ENCODE measurements around the gene CRNN.
A peak's percentile ranks its signal among the peaks of the same experiment; 100 is the strongest.

The CRNN gene

DNA sequence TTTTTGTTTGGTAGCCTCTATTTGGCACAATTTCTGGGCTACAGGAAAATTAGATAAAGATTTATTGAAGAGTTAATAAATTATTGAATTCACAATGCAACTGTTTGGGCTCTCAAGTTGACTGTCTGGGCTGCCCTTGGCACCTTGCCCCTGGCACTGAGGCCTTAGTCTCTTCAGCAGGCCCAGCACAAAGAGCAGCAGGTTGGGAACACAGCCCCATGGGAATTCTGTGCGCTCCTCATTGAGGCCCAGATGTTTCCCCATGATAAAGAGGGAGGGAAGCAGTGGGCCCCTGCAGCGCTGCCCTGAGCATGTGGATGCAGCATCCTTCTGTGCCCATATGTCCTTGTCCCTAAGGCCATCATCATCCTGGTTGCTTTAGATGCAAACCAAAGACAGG is 2.9 kb downstream of the CRNN start:
- TF ChIP-seq, protein P1, sequence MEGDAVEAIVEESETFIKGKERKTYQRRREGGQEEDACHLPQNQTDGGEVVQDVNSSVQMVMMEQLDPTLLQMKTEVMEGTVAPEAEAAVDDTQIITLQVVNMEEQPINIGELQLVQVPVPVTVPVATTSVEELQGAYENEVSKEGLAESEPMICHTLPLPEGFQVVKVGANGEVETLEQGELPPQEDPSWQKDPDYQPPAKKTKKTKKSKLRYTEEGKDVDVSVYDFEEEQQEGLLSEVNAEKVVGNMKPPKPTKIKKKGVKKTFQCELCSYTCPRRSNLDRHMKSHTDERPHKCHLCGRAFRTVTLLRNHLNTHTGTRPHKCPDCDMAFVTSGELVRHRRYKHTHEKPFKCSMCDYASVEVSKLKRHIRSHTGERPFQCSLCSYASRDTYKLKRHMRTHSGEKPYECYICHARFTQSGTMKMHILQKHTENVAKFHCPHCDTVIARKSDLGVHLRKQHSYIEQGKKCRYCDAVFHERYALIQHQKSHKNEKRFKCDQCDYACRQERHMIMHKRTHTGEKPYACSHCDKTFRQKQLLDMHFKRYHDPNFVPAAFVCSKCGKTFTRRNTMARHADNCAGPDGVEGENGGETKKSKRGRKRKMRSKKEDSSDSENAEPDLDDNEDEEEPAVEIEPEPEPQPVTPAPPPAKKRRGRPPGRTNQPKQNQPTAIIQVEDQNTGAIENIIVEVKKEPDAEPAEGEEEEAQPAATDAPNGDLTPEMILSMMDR (IDR thresholded peaks at IDR 0.05; ENCODE audit: borderline replicate concordance, control extremely low read depth, extremely low read depth, insufficient read depth, missing control alignments), result no peak
- no peak for DNase-seq (ENCODE audit: low spot score)
- in situ Hi-C loops (cut with MboI; ENCODE audit: low sequenced_read_pairs, unreplicated experiment), result no loop called here

DNA sequence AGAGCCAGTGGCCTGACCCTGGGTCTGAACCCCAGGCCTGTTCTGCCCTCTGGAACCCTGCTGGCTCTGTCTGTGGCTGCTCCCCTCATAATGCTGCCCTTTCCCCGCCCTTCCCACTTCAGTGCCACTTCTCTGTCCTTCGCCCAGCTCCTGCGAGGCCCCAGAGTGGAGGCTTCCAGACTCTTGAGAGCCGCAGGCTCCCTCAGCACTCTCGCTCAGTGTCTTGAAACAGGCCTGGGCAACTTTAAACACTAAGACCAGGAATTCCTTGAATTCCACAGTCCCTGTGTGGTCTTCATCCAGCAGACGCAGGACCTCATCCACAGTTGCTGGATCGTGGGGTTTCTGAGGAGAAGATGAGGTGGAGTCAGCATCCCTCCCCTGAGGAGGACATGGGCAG is 3.5 kb downstream of the CRNN start:
- TF ChIP-seq, protein P1 (IDR thresholded peaks at IDR 0.05; ENCODE audit: borderline replicate concordance, control extremely low read depth, extremely low read depth, insufficient read depth, missing control alignments), result no peak
- DNase-seq (ENCODE audit: low spot score), result no peak
- in situ Hi-C loops (cut with MboI; ENCODE audit: low sequenced_read_pairs, unreplicated experiment), result no loop called here

DNA sequence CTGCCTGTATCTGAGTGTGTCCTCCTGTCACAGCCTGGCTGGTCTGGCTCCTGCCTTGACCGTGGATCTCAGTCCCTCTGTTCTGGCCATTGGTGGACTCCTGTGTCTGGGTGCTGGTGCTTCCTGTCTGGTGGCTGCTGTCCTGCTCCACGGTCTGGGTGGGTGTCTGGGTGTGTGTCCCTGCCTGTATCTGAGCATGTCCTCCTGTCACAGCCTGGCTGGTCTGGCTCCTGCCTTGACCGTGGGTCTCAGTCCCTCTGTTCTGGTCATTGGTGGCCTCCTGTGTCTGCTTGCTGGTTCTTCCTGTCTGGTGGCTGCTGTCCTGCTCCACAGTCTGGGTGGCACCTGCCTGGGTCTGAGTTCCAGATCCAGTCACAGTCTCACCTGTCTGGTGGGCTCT is 4.0 kb downstream of the CRNN start:
- TF ChIP-seq, protein P1 (IDR thresholded peaks at IDR 0.05; ENCODE audit: borderline replicate concordance, control extremely low read depth, extremely low read depth, insufficient read depth, missing control alignments), result no peak
- in situ Hi-C loops (cut with MboI; ENCODE audit: low sequenced_read_pairs, unreplicated experiment), result no loop called here

GRCh38 chr1:152408664-152409063 is 5.4 kb downstream of the CRNN start:
- TF ChIP-seq, protein P1 (IDR thresholded peaks at IDR 0.05; ENCODE audit: borderline replicate concordance, control extremely low read depth, extremely low read depth, insufficient read depth, missing control alignments), result no peak
- no peak for DNase-seq (ENCODE audit: low spot score)
- in situ Hi-C loops (cut with MboI; ENCODE audit: low sequenced_read_pairs, unreplicated experiment), result no loop called here

More for the DNA sequence above, 4.0 kb downstream of the CRNN start:
- no peak for DNase-seq (ENCODE audit: low spot score)

- TF ChIP-seq, protein P1 (IDR thresholded peaks at IDR 0.05; ENCODE audit: borderline replicate concordance, control extremely low read depth, extremely low read depth, insufficient read depth, missing control alignments), result peak; percentile 23
- in situ Hi-C loops (cut with MboI; ENCODE audit: low sequenced_read_pairs, unreplicated experiment), result no loop called here
- no peak for DNase-seq (ENCODE audit: low spot score)
These were observed 15.0 kb downstream of the CRNN start for GRCh38 chr1:152398812-152399698.

- in situ Hi-C loops (cut with MboI; ENCODE audit: low sequenced_read_pairs, unreplicated experiment), result no loop called here
- TF ChIP-seq, protein P1 (IDR thresholded peaks at IDR 0.05; ENCODE audit: borderline replicate concordance, control extremely low read depth, extremely low read depth, insufficient read depth, missing control alignments), result no peak
- no peak for DNase-seq (ENCODE audit: low spot score)
These were observed 16.6 kb downstream of the CRNN start for GRCh38 chr1:152397474-152397873.
